ENCODE results near the gene ARMS2. TPM values are rescaled to one million over a fixed set of nuclear protein-coding genes. Genes with fewer than 3 reads are reported as not detected.

ARMS2 gene, protein sequence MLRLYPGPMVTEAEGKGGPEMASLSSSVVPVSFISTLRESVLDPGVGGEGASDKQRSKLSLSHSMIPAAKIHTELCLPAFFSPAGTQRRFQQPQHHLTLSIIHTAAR
- not detected for total RNA-seq

DNA sequence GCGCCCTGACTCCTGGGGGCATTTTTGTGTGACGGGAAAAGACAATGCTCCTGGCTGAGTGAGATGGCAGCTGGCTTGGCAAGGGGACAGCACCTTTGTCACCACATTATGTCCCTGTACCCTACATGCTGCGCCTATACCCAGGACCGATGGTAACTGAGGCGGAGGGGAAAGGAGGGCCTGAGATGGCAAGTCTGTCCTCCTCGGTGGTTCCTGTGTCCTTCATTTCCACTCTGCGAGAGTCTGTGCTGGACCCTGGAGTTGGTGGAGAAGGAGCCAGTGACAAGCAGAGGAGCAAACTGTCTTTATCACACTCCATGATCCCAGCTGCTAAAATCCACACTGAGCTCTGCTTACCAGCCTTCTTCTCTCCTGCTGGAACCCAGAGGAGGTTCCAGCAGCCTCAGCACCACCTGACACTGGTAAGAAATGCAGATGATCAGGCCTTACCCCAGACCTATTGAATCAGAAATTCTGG is at the start of gene ARMS2:
Gene ARMS2, plus strand, starts transcription at position 51 of the 478 bp plus-strand sequence. Its CDS starts 75 bp downstream, at position 126.
- no peak within 1 kb of the TSS for H3K27ac Mint-ChIP-seq

DNA sequence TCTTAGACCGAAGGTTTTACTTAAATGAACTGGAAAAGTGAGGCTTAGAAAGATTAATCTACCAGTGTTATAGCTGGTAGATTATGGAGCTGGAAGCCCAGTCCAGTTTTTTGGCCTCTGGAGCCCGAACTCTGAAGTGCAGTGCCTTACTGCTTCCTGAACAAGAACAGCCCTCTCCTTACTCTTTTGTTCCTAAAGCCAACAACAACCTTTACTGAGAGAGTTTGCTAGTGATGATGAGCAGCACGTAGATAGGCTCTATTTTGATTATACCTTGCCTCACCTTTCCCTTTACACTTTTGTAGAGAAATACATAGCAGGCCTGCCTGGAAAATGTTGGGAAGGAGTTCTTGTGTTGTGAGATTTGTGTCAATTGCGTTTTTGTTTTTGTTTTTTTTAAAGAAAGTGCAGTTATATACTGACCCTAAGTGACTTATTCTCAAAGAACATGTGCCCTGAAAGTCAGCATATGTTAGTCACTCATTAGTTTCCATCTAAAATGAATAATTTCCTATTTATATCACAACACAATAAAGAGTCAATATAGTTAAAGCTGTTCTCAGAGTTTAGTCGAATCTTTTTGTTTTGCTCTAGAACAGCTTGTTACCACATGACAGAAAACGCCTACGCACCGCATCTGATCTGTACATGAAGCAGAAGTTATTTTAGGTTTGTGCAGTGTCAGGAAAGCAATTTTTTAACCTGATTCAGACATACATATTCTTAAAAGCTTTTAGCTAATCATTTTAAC is 46.9 kb upstream of the ARMS2 start:
- Mint-ChIP-seq H3K27ac (peak overlapping the region; percentile 10 to 15), H3K4me1 (ENCODE audit: low read depth in 2 of 2) (peaks cover 8 to 16% of the 10 kb centered on the region in 2 donors), H3K27me3 (no peaks in the 10 kb centered on the region), H3K4me3 (no peak overlapping the region), H3K9me3 (no peaks in the 10 kb centered on the region), H3K36me3 (no peaks in the 10 kb centered on the region)
- DNase-seq (ENCODE audit: low spot score) (no peak), ATAC-seq (no peak)

More for the DNA sequence above, at the start of gene ARMS2:
- no peak within 1 kb of the TSS for H3K4me3 Mint-ChIP-seq
- DNase-seq (ENCODE audit: low spot score) = no peak
- H3K27me3 Mint-ChIP-seq = peaks cover 28 to 30% of the 10 kb centered on the region in 2 donors
- ATAC-seq = no peak
- H3K36me3 Mint-ChIP-seq = no peaks in the 10 kb centered on the region
- H3K9me3 Mint-ChIP-seq = no peaks in the 10 kb centered on the region
- H3K4me1 Mint-ChIP-seq (ENCODE audit: low read depth in 2 of 2) = no peaks in the 10 kb centered on the region

DNA sequence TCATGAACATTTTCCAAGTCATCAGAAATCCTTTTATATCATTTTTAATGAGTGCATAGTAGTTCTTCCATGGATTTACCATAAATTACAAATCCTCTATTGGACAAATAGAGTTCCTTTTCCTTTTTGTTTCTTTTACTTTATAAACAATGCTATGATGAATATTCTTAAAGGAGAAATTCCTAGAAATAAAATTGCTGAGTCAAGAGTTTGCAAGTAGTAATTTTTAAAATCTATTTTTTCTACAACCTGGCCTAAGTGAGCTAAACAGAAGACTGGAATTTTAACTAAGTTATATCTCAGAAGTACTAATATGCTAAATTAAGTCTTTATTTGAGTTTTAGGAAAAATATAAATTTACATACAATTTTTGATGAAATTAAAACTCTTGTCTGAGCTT is 41.1 kb upstream of the ARMS2 start:
- DNase-seq (ENCODE audit: low spot score) = no peak
- H3K4me3 Mint-ChIP-seq = no peak overlapping the region
- ATAC-seq = no peak
- H3K9me3 Mint-ChIP-seq = no peaks in the 10 kb centered on the region
- H3K27ac Mint-ChIP-seq = no peak overlapping the region
- no peaks in the 10 kb centered on the region for H3K36me3 Mint-ChIP-seq
- H3K27me3 Mint-ChIP-seq = no peaks in the 10 kb centered on the region
- H3K4me1 Mint-ChIP-seq (ENCODE audit: low read depth in 2 of 2) = peaks cover 21 to 27% of the 10 kb centered on the region in 2 donors

DNA sequence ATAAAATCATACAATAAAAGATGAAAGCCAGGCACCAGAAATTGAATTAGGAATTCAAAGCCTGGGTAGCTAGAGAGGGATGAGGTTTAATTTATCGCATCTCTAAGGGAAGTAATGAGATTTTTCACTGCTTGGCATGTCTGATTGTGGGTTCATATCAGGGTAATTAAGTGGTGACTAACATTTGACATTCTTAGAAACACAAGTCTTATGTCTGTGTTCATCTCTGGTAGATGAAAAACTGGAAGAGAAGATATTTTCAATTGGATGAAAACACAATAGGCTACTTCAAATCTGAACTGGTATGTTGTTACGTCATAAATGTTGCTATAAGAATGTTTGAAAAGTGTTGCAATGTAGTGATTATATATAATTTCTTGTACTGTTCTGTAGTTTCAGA is 36.8 kb upstream of the ARMS2 start:
- no peaks in the 10 kb centered on the region for H3K9me3 Mint-ChIP-seq
- DNase-seq (ENCODE audit: low spot score) (no peak), ATAC-seq (no peak)
- H3K4me1 Mint-ChIP-seq (ENCODE audit: low read depth in 2 of 2) = peaks cover 50 to 54% of the 10 kb centered on the region in 2 donors
- peak overlapping the region; percentile 69 for H3K4me3 Mint-ChIP-seq
- peak overlapping the region; percentile 78 to 89 for H3K27ac Mint-ChIP-seq
- H3K27me3 Mint-ChIP-seq = no peaks in the 10 kb centered on the region
- peaks cover 5% of the 10 kb centered on the region for H3K36me3 Mint-ChIP-seq

DNA sequence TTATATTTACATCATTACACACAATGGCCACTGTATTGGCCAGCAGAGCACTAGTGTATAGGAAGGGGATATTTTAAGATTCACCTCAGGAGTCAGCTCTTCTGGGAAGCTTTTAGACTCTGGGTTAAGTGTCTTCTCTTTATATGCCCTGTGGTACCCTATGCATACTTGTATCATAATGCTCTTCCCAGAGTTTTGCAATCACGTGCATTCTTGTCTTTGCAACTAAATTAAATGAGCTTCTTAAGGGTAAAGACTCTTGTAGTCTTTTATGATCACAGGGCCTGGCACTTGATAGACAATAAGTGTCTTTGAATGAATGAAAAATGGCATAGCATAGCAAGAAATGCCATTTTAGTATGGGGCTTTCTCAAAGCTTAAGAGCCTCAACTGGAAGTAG is 35.4 kb upstream of the ARMS2 start:
- no peak overlapping the region for H3K4me3 Mint-ChIP-seq
- no peak overlapping the region for H3K27ac Mint-ChIP-seq

DNA sequence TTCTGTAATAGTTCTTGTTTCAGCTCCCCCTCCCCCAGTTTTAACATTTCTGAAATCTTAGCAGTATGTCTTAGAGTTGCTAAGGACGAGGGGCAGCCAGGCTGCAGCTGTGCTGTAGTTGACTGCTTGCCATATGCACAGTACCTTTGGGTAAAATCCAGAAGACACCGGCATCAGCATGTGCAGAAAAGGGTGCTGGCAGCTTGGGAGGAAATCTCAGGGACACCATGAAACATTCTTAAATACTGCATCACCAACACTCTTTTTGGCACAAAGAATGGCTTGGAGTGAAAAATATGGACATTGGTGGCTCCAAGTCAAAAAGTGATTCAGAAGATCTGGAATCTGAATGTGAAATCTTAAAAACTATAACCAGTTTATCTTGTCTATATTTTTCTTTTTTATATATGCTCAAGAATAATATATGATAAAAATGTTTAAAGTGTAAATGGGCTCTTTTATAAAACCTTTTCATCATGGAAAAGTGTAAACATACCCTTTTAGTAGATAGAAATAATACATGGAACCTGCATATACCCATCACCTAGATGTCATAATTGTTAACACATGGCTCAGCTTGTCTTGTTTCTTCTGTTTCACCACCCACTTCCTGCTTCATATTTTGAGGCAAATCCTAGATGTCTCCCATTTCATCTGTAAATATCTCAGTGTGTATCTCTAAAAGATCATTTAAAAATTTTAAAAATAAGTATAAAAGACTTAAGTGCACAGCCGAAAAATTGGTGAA is 34.4 kb upstream of the ARMS2 start:
- H3K27me3 Mint-ChIP-seq = no peaks in the 10 kb centered on the region
- peaks cover 5% of the 10 kb centered on the region for H3K36me3 Mint-ChIP-seq
- H3K4me1 Mint-ChIP-seq (ENCODE audit: low read depth in 2 of 2) = peaks cover 56 to 62% of the 10 kb centered on the region in 2 donors
- H3K9me3 Mint-ChIP-seq = no peaks in the 10 kb centered on the region
- ATAC-seq (no peak), DNase-seq (ENCODE audit: low spot score) (no peak)
- peak overlapping the region; percentile 62 to 89 for H3K27ac Mint-ChIP-seq
- H3K4me3 Mint-ChIP-seq = peak overlapping the region; percentile 66

More for the DNA sequence above, 35.4 kb upstream of the ARMS2 start:
- H3K9me3 Mint-ChIP-seq = no peaks in the 10 kb centered on the region
- H3K27me3 Mint-ChIP-seq = no peaks in the 10 kb centered on the region
- DNase-seq (ENCODE audit: low spot score) = no peak
- peaks cover 56 to 62% of the 10 kb centered on the region in 2 donors for H3K4me1 Mint-ChIP-seq (ENCODE audit: low read depth in 2 of 2)
- H3K36me3 Mint-ChIP-seq = peaks cover 5% of the 10 kb centered on the region
- ATAC-seq = no peak

DNA sequence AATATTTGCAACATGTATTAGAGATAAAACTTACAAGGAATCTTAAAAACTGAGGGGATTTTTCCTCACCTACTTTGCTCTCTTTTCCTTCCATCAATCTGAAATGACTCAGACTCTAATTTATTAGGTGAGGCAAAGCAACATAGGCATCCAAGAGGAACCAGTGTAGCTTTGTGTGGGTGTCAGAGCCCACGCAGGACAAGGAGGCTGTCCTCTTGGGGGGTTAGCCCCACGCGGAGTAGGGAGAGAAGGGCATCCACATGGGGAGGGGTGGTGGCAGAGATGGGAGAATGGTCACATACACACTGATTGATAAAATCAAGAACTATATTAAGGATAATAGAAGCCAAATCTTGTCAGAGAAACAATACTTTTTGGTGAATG is 33.8 kb upstream of the ARMS2 start:
- H3K27ac Mint-ChIP-seq = peak overlapping the region; percentile 62 to 89
- H3K27me3 Mint-ChIP-seq = no peaks in the 10 kb centered on the region
- peaks cover 56 to 62% of the 10 kb centered on the region in 2 donors for H3K4me1 Mint-ChIP-seq (ENCODE audit: low read depth in 2 of 2)
- H3K9me3 Mint-ChIP-seq = no peaks in the 10 kb centered on the region
- DNase-seq (ENCODE audit: low spot score) = no peak
- H3K4me3 Mint-ChIP-seq = peak overlapping the region; percentile 66
- no peak for ATAC-seq
- H3K36me3 Mint-ChIP-seq = peaks cover 5% of the 10 kb centered on the region

DNA sequence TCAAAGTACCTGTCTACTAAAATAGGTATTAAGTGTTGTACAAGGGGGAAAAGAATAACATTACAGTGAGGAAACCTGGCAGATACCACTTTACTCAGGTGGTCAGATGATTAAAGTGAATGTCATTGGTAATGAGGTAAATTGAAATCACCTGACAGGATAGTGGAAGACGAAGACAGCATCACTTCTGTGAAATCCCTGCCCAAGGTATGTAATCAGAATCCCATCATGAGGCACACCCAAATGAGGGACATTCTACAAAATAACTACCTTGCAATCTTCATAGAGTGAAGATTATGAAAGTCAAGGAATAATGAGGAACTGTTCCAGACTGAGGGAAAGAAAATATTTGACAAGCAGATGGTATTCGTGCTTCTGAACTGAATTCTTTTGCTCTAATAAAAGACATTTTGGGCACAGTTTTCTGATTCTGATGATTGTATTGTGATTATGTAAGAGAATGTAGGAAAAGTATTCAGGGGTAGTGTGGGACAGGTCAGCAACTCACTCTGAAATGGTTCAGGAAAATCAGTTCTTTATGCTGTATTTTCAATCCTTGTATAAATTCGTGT is 33.3 kb upstream of the ARMS2 start:
- peak overlapping the region; percentile 66 for H3K4me3 Mint-ChIP-seq
- H3K36me3 Mint-ChIP-seq = peaks cover 5% of the 10 kb centered on the region
- no peaks in the 10 kb centered on the region for H3K27me3 Mint-ChIP-seq
- peak overlapping the region; percentile 62 to 89 for H3K27ac Mint-ChIP-seq
- DNase-seq (ENCODE audit: low spot score) = no peak
- H3K4me1 Mint-ChIP-seq (ENCODE audit: low read depth in 2 of 2) = peaks cover 55 to 61% of the 10 kb centered on the region in 2 donors
- no peaks in the 10 kb centered on the region for H3K9me3 Mint-ChIP-seq
- ATAC-seq = no peak

DNA sequence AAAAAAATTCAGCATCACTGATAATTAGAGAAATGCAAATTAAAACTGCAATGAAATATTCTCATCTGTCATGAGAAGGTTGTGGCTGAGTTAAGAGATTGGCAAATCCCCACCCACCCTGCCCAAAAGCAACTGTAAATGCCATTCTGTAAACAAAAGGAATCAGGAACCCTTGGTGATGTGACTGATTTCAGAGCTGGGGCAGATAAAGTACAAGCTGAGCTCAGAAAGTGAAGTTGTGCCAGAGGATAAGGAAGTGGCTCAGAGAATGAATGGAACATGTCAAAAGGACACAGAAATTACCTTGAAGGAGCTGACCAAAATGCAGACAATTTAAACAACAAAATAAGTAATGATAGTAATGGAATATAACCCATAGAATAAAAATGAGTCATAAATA is 32.7 kb upstream of the ARMS2 start:
- peak overlapping the region; percentile 62 to 89 for H3K27ac Mint-ChIP-seq
- no peak for DNase-seq (ENCODE audit: low spot score)
- H3K27me3 Mint-ChIP-seq = no peaks in the 10 kb centered on the region
- no peak for ATAC-seq
- H3K4me1 Mint-ChIP-seq (ENCODE audit: low read depth in 2 of 2) = peaks cover 52 to 56% of the 10 kb centered on the region in 2 donors
- H3K36me3 Mint-ChIP-seq = peaks cover 5% of the 10 kb centered on the region
- H3K9me3 Mint-ChIP-seq = no peaks in the 10 kb centered on the region
- H3K4me3 Mint-ChIP-seq = peak overlapping the region; percentile 53

DNA sequence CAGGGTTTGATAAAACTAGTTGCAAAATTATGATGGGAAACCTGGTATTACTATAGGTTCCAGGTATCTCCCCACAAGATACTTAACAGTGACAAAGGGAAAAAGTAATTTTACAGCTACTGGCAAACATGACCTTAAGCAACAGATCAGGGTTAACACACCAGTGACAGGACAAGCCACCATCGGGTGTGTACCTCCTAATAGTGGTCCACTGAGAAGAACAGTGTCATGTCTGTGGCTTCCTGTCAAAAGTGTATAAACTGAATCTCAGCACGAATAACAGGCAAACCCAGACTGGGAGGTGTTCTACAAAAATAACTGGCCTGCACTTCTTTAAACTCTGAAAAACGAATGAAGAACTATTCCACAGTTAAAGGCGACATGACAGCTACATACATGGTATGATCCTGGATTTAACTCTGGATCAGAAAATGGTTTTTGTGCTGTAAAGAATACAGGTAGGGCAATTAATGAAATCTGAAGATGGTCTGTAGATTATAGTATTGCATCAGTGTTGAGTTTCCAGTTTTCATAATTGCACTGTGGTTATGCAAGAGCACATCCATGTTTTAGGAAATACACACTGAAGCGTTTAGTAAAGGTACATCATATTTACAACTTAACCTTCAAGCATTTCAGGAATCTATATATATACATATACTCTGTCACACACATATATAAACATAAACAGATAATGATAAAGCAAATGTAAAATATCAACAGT is 32.0 kb upstream of the ARMS2 start:
- Mint-ChIP-seq H3K27ac (peak overlapping the region; percentile 62 to 89), H3K27me3 (no peaks in the 10 kb centered on the region), H3K36me3 (peaks cover 5% of the 10 kb centered on the region), H3K4me3 (peak overlapping the region; percentile 53), H3K4me1 (ENCODE audit: low read depth in 2 of 2) (peaks cover 52 to 54% of the 10 kb centered on the region in 2 donors), H3K9me3 (no peaks in the 10 kb centered on the region)
- ATAC-seq = peak; percentile 94 to 95
- peak; percentile 67 for DNase-seq (ENCODE audit: low spot score)

DNA sequence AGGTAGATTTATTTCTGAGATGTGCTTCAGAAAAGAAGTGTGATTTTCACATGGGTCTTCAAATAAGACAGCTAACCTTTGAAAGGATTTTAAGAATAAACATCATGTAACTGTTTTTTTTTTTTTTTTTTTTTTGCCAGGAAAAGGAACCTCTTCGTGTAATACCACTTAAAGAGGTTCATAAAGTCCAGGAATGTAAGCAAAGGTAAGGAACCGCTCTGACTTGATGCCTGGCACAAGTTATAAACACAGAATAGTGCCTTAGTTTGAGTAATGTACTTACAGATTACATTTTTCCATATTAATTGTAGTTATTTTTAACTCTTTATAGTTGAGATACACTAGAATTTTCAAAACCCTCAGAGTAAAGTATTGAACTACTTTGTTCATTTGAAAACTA is 30.4 kb upstream of the ARMS2 start:
- no peak for ATAC-seq
- H3K36me3 Mint-ChIP-seq = peaks cover 5% of the 10 kb centered on the region

DNA sequence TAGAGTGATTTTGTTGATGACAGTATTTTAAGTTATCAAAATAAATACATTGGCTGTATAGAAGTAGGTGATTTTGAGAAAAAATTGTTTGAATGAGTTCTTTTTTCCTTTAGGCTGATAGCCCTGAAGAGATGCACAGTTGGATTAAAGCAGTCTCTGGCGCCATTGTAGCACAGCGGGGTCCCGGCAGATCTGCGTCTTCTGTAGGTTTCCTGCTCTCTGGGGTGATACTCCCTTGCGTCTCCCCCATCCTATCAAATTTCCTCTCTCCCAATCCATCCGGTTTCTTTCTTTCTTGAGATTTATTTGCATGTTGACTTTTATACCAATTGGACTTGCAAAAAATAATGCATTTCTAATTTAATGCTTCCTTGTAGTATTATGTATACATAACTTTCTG is 27.6 kb upstream of the ARMS2 start:
- DNase-seq (ENCODE audit: low spot score) (no peak), ATAC-seq (no peak)
- peaks cover 26 to 27% of the 10 kb centered on the region in 2 donors for H3K4me1 Mint-ChIP-seq (ENCODE audit: low read depth in 2 of 2)
- H3K27ac Mint-ChIP-seq = peak overlapping the region; percentile 40 to 82
- peak overlapping the region; percentile 30 for H3K4me3 Mint-ChIP-seq
- no peaks in the 10 kb centered on the region for H3K9me3 Mint-ChIP-seq
- H3K27me3 Mint-ChIP-seq = no peaks in the 10 kb centered on the region
- H3K36me3 Mint-ChIP-seq = no peaks in the 10 kb centered on the region

More for the DNA sequence above, 30.4 kb upstream of the ARMS2 start:
- Mint-ChIP-seq H3K27ac (peak overlapping the region in 1 of 2 donors; percentile 75), H3K9me3 (no peaks in the 10 kb centered on the region), H3K4me1 (ENCODE audit: low read depth in 2 of 2) (peaks cover 41 to 45% of the 10 kb centered on the region in 2 donors), H3K27me3 (no peaks in the 10 kb centered on the region), H3K4me3 (no peak overlapping the region)
- no peak for DNase-seq (ENCODE audit: low spot score)

DNA sequence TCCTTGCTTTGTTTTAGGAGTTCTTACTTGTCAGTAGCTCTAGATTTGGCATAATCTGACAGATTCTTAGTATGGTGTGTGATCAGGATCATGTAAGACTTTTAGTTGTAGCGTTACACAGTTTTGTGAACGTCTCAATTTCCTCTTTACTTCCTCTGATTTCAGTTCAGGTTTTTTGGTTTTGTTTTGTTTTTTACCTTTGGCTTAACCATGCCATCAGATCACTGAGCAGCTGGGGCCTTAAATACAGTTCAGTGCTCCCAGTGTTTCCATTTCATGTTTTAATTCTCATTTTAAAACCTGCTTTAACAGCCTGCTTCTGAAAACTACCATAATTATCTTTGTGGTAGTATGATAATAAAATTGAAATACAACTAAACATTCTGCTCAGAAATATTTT is 27.2 kb upstream of the ARMS2 start:
- H3K36me3 Mint-ChIP-seq = no peaks in the 10 kb centered on the region
- H3K27ac Mint-ChIP-seq = peak overlapping the region; percentile 40 to 82
- peaks cover 22 to 23% of the 10 kb centered on the region in 2 donors for H3K4me1 Mint-ChIP-seq (ENCODE audit: low read depth in 2 of 2)
- H3K4me3 Mint-ChIP-seq = peak overlapping the region; percentile 30
- ATAC-seq (no peak), DNase-seq (ENCODE audit: low spot score) (no peak)
- no peaks in the 10 kb centered on the region for H3K27me3 Mint-ChIP-seq
- H3K9me3 Mint-ChIP-seq = no peaks in the 10 kb centered on the region
